HG03558 (cell line): ENCODE results near the gene KATNAL2.

Experiments used
- ATAC-seq: cut with Tn5 transposase; IDR thresholded peaks from one replicate; pipeline ENCODE4 v1.9.1; 2021; ENCODE audit warnings: moderate number of reproducible peaks; ENCODE audit not compliant: unreplicated experiment; ENCODE audit errors: extremely low read depth

Gene KATNAL2

DNA sequence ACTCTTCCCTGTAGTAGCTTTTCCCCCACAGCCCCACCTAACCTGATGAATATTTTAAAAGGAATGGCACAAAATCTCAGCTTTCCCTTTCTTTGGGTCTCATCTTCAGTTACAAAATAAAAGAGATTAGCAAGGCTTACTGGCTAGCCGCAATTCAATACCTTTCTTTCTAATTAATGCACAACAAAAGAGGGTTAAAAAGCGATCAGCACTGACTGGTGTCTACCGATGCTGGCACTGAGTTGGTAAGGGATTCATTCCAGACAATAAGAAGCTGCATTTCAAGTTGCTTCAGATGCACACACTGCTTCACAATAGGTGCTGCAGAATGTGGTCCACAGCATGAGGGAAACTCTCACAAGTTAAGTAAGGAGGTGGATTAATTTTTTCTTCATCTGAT is 191.0 kb downstream of the KATNAL2 start:
- ATAC-seq, result no peak

DNA sequence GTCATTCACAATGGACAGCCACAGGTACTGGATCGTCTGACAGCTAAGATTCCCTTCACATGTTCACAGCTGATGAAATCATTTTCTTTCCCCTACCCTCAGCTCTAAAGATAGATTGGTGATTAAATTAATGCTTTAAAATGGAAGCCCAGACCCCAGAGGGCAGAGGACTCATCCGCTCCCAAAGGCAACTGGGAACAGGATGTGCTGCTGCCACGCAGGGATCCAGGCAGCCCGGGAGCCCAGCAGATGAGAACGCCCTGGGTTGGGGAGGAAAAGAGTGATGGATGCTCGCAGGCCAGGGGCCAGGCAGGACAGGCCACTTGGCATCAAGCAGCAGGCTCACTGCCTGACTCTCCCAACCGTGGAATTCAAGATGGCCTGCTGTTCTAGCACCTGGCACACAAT is 191.6 kb downstream of the KATNAL2 start:
- no peak for ATAC-seq

DNA sequence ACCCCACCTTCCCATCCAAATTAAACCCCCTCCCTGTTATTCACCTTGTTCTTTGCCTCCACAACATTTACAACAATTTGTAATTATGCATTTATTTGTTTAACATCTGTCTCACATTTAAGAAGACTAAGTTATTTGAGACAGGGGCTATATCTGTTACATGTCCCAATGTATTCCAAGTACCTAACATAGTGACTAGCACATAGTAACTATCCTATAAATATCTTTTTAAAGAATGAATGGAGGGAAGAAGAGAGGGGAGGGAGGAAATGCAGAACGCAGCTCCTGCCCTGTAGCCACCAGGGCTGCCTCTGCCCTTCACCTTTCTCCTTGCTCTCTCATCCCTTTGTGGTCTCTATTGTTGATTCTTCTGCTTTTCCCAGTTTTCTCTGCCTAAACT is 192.3 kb downstream of the KATNAL2 start:
- no peak for ATAC-seq

DNA sequence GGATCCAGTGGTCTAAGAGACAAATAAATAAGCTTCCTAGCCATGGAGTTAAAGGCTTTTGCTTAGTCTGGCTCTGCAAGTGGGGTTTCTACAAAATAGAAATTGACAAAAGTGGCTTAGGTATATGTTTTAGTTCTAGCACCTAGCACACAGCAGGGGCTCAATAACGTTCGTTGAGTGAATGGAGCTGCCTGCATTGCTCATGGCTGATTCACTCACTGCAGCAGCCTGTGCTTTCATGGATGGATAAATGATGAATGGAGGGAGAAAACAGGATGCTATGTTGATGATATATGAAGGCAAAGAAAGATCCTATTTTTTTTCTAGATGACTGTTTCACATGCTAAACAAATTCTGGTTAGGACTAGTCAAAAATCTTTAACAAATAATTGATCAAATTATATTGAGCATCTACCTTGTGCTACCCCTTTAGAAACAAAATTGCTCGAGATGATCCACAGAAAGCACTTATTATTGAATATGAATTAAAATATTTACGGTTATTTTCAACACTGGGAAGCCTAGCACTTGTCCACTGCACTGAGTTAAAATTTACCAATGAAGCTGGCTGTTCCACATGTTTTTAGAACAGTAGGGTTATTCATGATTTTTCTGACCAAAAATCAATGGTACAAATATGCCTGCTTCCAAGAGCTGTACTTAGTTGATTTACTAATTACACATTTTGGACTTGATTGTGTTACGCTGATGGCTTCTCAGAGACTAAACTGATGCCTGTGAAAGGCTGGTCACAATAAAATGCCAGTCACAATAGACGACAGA is 193.3 kb downstream of the KATNAL2 start:
- no peak for ATAC-seq

DNA sequence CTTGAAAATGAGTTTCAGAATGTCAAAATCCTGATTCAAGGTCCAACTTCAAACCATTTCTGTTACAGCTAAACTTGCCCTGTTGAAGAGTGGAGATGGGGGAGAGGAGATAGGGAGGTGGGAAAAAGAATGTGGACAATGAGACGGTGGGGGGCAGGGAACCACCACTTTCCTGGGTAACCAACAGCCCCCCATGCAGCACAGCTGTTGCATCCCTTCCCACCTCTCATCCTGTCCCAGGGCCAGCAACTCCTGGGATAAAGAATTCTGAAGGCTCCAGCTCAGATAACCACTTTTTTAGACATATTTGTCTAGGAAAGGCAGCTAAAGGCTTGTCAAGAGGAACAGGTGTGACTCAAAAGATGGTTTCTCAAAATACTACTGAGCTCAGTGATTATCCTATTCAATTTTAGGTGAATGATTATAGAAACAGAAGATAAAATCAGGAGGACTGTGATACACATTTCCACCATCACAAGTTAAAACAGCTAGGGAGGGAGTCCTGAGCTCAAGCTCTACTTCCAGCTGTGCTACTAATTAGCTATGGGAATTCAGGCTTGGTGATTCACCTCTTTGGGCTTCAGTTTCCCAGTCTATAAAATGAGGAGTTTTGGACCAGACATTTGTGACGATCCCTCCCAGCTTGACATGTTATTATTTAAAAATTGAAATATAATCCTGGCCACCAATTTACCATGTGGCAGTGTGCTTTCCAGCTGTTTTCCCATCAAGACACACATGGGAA is 196.6 kb downstream of the KATNAL2 start:
- ATAC-seq, result no peak

DNA sequence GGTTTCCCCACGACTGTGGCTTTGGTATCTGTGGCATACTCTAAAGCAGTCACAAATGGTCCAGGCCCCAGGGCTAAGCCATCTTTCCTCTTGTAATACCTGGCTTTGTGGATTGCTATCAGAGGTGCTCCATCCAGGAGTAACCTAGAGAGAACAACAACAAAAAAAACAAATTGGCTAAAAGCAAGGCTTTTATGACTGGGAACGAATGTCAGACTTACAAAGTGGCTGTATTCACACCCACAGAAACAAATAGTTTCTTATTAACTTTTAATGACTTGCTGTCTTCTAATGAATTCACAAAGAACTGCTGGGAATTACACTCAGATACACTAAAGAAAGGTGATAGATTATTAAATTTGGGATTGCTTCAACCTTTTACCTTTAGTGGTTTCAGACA is 197.8 kb downstream of the KATNAL2 start:
- no peak for ATAC-seq

DNA sequence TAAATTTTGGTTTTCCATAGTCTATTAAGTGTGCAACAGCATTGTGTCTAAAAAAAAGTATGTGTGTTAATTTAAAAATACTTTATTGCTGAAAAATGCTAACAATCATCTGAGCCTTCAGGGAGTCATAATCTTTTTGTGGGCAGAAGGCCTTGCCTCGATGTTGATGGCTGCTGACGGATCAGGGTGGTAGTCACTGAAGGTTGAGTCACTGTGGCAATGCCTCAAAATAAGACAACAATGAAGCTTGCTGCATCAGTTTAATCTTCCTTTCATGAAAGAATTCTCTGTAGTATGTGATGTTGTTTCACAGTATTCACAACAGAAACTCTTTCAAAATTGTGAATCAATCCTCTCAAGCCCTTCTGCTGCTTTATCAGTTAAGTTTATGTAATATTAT is 201.6 kb downstream of the KATNAL2 start:
- no peak for ATAC-seq

DNA sequence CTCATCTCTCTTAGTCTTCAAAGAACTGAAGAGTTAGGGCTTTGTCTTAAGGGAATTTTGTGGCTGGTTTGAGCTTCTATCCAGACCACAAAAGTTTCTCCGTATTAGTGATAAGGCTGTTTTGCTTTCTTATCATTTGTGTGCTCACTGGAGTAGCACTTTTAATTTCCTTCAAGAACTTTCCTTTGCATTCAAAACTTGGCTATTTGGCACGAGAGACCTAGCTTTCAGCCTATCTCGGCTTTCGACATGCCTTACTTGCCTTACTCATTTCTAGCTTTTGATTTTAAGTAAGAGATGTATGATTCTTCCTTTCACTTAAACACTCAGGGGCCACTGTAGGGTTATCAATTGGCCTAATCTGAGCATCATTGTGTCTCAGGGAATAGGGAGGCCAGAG is 203.0 kb downstream of the KATNAL2 start:
- ATAC-seq, result peak; percentile 96

DNA sequence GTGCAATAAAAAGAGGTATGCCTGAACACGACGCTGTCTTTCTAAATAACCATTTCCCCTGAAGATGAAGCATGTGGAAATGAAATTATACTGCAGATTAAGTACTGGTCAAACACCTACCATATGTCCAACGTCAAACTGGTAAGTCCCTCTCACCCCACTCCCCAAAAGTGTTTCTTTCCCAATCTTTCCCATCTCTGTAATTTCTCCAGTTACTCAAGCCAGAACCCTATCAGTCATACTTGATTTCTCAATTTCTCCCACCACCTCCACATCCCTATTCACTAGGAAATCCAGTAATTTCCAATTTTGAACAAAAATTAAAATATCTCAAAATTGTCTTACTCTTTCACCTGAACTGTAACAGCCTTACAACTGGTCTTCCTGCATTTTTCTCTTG is 203.7 kb downstream of the KATNAL2 start:
- ATAC-seq, result no peak

DNA sequence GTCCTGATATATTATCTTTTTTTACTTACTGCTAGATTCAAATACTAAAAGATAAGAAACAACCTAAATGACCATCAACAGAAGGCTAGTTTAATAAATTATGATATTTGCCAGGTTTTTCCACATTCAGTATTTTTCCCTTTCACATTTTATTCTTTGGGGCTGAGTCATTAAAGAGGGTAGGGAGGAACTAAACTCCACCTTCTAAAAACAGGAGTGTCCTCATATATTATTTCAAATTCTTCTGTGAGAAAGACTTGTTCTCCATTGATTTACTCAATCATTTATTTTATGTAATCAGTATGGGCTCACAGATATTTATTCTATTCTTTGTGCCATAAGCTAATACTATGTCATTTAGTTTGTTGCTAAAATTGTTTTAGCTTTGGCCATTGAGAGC is 223.9 kb downstream of the KATNAL2 start:
- ATAC-seq, result no peak

DNA sequence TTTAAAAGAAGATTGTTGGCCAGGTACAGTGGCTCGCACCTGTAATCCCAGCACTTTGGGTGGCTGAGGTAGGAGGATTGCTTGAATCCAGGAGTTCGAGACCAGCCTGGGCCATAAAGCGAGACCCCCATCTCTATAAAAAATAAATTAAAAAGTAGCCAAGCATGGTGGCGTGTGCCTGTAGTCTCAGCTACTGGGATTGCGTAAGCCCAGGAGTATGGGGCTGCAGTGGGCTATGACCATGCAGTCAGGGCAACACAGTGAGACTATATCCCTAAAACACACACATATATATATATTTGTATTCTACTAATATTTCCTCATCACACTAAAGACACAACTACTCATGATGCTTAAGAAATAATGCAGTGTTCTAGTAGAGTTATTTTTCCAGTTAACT is 225.8 kb downstream of the KATNAL2 start:
- no peak for ATAC-seq

DNA sequence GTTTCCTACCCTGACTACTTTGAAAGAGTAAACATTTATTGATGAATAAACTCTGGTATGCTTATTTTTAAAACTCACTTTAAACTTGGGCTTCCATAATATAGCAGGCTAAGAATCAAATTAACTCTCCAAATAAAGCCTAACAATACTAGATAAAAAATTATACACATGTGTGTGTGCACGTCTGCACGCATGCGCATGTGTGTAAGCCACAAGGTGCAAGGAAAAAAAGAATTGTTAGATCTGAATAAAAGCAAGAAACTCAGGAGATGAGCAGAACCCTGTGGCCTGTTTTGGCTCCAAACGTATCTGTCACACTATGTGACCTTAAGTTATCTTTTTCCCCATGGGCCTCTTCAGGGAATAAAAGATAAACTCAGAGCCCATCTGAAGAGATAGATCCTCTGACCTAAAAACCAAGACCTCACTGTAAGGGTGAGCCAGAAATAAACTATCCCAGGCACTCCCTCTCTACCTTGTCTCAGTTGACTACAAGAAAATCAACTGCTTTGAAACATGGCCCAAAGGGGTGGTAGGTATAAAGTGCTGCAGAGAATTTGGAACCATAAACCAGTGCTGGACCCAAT is 226.6 kb downstream of the KATNAL2 start:
- ATAC-seq, result no peak

DNA sequence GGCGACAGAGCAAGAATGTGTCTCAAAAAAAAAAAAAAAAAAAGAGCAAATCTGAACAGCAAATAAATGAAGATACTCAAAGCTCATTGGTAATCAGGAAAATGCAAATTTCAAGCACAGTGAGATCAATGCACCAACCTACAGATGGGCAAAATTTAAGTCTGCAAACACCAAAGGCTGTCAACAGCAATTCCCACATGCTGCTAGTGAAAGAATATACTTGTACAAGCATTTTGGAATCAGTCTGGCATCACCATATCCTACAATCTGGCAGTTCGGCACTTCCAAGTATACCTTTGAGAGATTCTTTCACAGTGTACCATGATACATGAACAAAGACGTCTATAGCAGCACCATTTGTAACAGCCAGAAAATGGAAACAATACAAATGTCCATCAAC is 228.8 kb downstream of the KATNAL2 start:
- ATAC-seq, result no peak

DNA sequence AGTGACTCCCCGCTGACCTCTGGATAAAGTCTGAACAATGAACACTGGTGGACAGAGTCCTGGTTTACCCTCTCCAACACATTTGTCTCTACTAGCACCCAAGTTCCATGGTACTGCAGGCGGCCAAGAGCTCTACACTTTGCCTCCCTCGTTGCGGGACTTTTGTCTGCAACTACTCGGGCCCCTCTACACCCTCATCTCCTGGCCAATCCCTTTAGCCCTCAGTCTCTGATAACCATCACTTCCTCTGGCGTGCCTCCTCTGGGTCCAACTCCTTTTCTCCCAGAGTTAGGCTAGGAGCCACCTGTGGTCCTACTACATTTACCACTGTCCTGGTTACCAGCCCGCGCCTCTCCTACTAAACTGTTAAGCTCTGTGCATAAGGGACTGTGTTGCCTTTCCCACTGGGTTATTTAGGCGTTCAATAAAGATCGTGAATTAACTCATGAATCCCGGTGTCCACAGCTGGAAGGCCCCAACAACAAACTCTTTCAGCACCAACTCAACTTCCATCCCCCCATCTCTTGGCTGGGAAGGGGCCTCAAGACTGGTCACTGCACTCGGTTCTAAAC is 232.1 kb downstream of the KATNAL2 start:
- ATAC-seq, result no peak

DNA sequence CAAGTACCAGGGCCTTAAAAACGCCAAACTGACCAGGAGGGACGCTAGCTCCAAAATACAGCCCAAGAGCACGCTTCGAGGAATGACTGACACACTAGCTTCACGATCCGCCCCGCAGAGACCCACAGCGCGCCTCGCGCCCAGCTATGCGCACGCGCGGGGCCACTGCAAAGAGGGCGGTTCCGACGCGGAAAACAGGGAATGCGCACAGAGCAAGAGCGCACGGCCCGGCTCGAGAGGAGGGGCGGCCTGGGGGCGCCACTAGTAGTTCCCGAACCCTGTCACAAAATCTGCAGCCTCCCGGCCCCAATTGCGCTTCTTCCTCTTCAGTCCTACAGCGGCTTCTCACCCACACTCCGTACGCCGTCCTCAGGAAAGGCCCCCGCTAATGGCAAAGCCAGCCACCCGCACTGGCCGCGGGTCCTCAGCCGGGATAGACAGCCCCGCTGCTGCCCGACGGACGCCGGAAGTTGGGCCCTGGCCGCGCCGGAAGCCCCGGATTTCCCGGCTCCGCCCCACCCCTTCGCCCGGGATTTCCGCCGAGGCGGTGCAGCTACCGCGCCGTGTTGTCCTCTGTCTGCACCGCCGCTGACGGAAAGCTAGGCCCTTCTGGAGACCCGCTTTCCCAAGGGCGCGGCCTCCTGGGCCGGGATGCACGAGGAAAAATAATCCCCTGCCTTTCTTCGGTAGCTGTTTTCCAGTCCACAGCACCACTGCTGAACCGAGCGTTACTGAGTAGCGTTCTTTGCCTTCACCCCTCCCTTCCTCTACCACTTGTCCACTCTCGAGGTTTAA is 232.8 kb downstream of the KATNAL2 start, which contains the start of gene HDHD2:
TSS of gene HDHD2 (minus strand) at position 472 of the 795 bp plus-strand sequence. CDS start 14,061 bp downstream, outside the sequence.
- ATAC-seq, result peak; percentile 76

DNA sequence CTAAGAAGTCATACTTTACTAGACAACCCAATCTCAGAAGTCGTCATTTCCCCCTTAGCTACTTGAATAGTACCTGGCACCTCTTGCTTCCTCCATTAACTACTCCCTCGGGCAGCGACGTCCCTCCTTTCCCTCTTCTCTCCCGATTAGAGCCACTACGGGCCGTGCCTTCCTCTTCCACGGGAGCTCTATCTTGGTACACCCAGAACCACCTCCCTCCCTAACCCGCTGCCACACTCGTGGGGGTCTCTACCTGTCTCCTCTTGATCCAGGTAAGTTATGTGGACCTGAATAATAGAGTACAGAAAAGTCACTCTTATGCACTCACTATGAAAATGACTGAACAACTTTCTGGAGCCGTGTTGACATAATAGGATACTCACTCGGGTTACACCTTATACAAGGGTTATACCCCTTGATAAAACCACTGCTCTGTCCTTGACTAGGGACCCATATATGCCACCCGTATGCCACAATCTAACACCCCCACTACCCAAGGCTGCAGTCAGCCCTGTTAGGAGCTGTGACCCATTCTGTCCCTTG is 233.5 kb downstream of the KATNAL2 start:
- peak; percentile 3 for ATAC-seq

DNA sequence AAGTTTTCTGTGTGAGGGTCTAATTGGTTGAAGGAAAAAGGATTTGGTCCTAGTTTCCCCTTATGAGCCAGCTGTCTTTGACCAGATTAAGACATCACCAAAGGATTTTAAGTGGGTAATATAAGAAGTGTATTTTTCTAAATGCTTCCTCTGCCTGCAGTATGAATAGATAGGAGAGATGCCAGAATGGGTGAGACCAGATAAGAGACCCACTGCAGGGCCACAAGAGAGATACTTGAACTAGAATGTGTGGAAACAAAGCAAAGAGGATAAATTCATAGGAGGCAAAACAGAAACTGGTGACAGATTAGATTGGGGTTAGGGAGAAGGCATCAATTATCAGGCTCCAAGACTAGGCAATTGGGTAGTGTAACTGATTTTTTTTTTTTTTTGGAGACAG is 234.0 kb downstream of the KATNAL2 start:
- no peak for ATAC-seq
